Measurements from ENCODE around the gene OR8H3. TPM values are rescaled to one million over a fixed set of nuclear protein-coding genes. Genes with fewer than 3 reads are reported as not detected.

OR8H3 gene
- total RNA-seq: not detected in 2 replicates
- not detected for total RNA-seq (2013)
- polyA plus RNA-seq: not detected in 2 replicates
- polyA minus RNA-seq: not detected in 2 replicates

- Histone ChIP-seq H3K4me1 (ENCODE audit: control insufficient read depth in 2 of 2, insufficient read depth in 2 of 2, low read length in 2 of 2) (no peaks in the 10 kb centered on the region), H2AFZ (ENCODE audit: insufficient read depth, low read depth, low read length, poor library complexity, severe bottlenecking) (no peak within 1 kb of the TSS), H3K4me3 (ENCODE audit: control extremely low read depth in 1 of 5, extremely low read depth in 1 of 5, insufficient read depth in 1 of 5, low read depth in 2 of 5, low read length in 4 of 5) (no peak within 1 kb of the TSS), H3K27ac (ENCODE audit: low read length in 2 of 2) (no peak within 1 kb of the TSS), H4K20me1 (ENCODE audit: control insufficient read depth, insufficient read depth, low read length, poor library complexity, severe bottlenecking) (no peaks in the 10 kb centered on the region), H3K9me3 (ENCODE audit: control extremely low read depth in 1 of 3, control insufficient read depth in 2 of 3, insufficient read depth in 1 of 3, low read length in 2 of 3) (peaks cover 0 to 4% (median 0%) of the 10 kb centered on the region in 3 donors), H3K36me3 (replicated peaks in 1 of 2; ENCODE audit: control extremely low read depth in 1 of 2, control insufficient read depth in 1 of 2, extremely low read depth in 1 of 2, insufficient read depth in 2 of 2, low read length in 1 of 2) (no peaks in the 10 kb centered on the region), H3K9ac (ENCODE audit: low read length) (no peak within 1 kb of the TSS), H3K27me3 (replicated peaks in 1 of 4; ENCODE audit: control extremely low read depth in 1 of 4, control insufficient read depth in 3 of 4, insufficient read depth in 4 of 4, low read length in 3 of 4) (no peaks in the 10 kb centered on the region), H3K4me2 (replicated peaks; ENCODE audit: low read depth, low read length, poor library complexity, severe bottlenecking) (no peak within 1 kb of the TSS), H3K79me2 (ENCODE audit: control insufficient read depth, insufficient read depth, low read length) (no peaks in the 10 kb centered on the region)
- Mint-ChIP-seq H3K9me3 (ENCODE audit: insufficient read depth) (peaks cover 7% of the 10 kb centered on the region), H3K4me3 (no peak within 1 kb of the TSS), H3K27ac (no peak within 1 kb of the TSS), H3K27me3 (no peaks in the 10 kb centered on the region), H3K4me1 (no peaks in the 10 kb centered on the region)
- ChIA-PET CTCF (no interaction called here), POLR2A (no interaction called here)
- intact Hi-C loops (cut with micrococcal nuclease): no loop called here
- ATAC-seq (ENCODE audit: low read depth) (no peak), DNase-seq (no peak)
- WGBS (ENCODE audit: insufficient coverage): 100% methylated on average over 3 of the region's 6 CpGs
- TF ChIP-seq, protein P1, sequence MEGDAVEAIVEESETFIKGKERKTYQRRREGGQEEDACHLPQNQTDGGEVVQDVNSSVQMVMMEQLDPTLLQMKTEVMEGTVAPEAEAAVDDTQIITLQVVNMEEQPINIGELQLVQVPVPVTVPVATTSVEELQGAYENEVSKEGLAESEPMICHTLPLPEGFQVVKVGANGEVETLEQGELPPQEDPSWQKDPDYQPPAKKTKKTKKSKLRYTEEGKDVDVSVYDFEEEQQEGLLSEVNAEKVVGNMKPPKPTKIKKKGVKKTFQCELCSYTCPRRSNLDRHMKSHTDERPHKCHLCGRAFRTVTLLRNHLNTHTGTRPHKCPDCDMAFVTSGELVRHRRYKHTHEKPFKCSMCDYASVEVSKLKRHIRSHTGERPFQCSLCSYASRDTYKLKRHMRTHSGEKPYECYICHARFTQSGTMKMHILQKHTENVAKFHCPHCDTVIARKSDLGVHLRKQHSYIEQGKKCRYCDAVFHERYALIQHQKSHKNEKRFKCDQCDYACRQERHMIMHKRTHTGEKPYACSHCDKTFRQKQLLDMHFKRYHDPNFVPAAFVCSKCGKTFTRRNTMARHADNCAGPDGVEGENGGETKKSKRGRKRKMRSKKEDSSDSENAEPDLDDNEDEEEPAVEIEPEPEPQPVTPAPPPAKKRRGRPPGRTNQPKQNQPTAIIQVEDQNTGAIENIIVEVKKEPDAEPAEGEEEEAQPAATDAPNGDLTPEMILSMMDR (IDR thresholded peaks at IDR 0.05): no peak
- TF ChIP-seq EZH2 (IDR thresholded peaks at IDR 0.05; ENCODE audit: borderline replicate concordance, insufficient read depth, low read depth, low read length, poor library complexity, severe bottlenecking): no peak
Observed at GRCh38 chr11:56122073-56122472, at the start of gene OR8H3. OR8H3 (plus strand) TSS chr11:56122373; CDS start chr11:56122373, 0 bp downstream.

DNA sequence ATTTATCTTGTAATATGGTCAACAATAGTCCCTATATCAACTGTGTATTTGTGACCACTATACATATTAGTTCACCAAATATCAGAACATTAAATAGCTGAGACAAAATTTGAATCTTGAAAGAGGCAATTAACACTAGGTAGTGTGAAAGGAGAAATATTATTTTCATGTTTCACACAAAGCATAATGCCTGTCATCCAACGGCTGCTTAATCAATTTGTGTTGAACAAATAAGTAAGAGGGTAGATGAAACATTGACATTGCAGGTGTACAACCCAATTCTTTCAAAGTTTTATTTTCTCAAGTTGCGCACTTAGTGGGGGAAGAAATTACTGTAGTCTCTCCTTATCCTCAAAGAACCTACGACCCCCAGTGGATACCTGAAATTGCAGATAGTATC, 32.5 kb upstream of the OR8H3 start:
- Mint-ChIP-seq H3K27me3 (no peaks in the 10 kb centered on the region), H3K27ac (no peak overlapping the region)
- H3K4me1 ChIP-seq (ENCODE audit: control insufficient read depth in 2 of 2, insufficient read depth in 2 of 2, low read length in 2 of 2): no peaks in the 10 kb centered on the region

More for the DNA sequence above, 32.5 kb upstream of the OR8H3 start:
- ChIA-PET POLR2A (no interaction called here), CTCF (no interaction called here)
- H2AFZ ChIP-seq (ENCODE audit: insufficient read depth, low read depth, low read length, poor library complexity, severe bottlenecking): no peak overlapping the region
- WGBS (ENCODE audit: insufficient coverage): no CpG with 5 or more reads among the region's 3 CpGs
- intact Hi-C loops (cut with micrococcal nuclease): no loop called here
- Mint-ChIP-seq H3K4me3 (no peak overlapping the region), H3K4me1 (no peaks in the 10 kb centered on the region), H3K9me3 (ENCODE audit: insufficient read depth) (peaks cover 8% of the 10 kb centered on the region)
- H3K4me3 ChIP-seq (ENCODE audit: control extremely low read depth in 1 of 5, extremely low read depth in 1 of 5, insufficient read depth in 1 of 5, low read depth in 2 of 5, low read length in 4 of 5): no peak overlapping the region
- no peak overlapping the region for H3K4me2 ChIP-seq (replicated peaks; ENCODE audit: low read depth, low read length, poor library complexity, severe bottlenecking)
- peaks cover 0 to 1% (median 0%) of the 10 kb centered on the region in 3 donors for H3K9me3 ChIP-seq (ENCODE audit: control extremely low read depth in 1 of 3, control insufficient read depth in 2 of 3, insufficient read depth in 1 of 3, low read length in 2 of 3)
- TF ChIP-seq, protein P1 (IDR thresholded peaks at IDR 0.05): no peak
- no peak for TF ChIP-seq EZH2 (IDR thresholded peaks at IDR 0.05; ENCODE audit: borderline replicate concordance, insufficient read depth, low read depth, low read length, poor library complexity, severe bottlenecking)
- ATAC-seq (ENCODE audit: low read depth) (no peak), DNase-seq (no peak)
- no peak overlapping the region for H3K9ac ChIP-seq (ENCODE audit: low read length)
- H3K27ac ChIP-seq (ENCODE audit: low read length in 2 of 2): no peak overlapping the region
- H3K36me3 ChIP-seq (replicated peaks in 1 of 2; ENCODE audit: control extremely low read depth in 1 of 2, control insufficient read depth in 1 of 2, extremely low read depth in 1 of 2, insufficient read depth in 2 of 2, low read length in 1 of 2): no peaks in the 10 kb centered on the region
- H3K27me3 ChIP-seq (replicated peaks in 1 of 4; ENCODE audit: control extremely low read depth in 1 of 4, control insufficient read depth in 3 of 4, insufficient read depth in 4 of 4, low read length in 3 of 4): no peaks in the 10 kb centered on the region
- H3K79me2 ChIP-seq (ENCODE audit: control insufficient read depth, insufficient read depth, low read length): no peaks in the 10 kb centered on the region
- no peaks in the 10 kb centered on the region for H4K20me1 ChIP-seq (ENCODE audit: control insufficient read depth, insufficient read depth, low read length, poor library complexity, severe bottlenecking)

Measured in B cell (primary cell).